ENCODE results near the gene THSD7A. TPM values are rescaled to one million over a fixed set of nuclear protein-coding genes. Genes with fewer than 3 reads are reported as not detected.

The THSD7A gene
- total RNA-seq, 1 donor from 2014 or later = 0.35 TPM

GRCh38 chr7:11760372-11760771 is 71.6 kb downstream of the THSD7A start:
- Mint-ChIP-seq H3K36me3 (ENCODE audit: low read depth) (no peaks in the 10 kb centered on the region), H3K4me3 (ENCODE audit: unreplicated experiment) (no peak overlapping the region), H3K27ac (ENCODE audit: unreplicated experiment) (no peak overlapping the region), H3K27me3 (ENCODE audit: low read depth) (peaks cover 5% of the 10 kb centered on the region), H3K9me3 (ENCODE audit: low read depth) (no peaks in the 10 kb centered on the region), H3K4me1 (ENCODE audit: low read depth) (no peaks in the 10 kb centered on the region)
- TF ChIP-seq CTCF (IDR thresholded peaks at IDR 0.05) = no peak
- no peak for DNase-seq (ENCODE audit: low spot score)

DNA sequence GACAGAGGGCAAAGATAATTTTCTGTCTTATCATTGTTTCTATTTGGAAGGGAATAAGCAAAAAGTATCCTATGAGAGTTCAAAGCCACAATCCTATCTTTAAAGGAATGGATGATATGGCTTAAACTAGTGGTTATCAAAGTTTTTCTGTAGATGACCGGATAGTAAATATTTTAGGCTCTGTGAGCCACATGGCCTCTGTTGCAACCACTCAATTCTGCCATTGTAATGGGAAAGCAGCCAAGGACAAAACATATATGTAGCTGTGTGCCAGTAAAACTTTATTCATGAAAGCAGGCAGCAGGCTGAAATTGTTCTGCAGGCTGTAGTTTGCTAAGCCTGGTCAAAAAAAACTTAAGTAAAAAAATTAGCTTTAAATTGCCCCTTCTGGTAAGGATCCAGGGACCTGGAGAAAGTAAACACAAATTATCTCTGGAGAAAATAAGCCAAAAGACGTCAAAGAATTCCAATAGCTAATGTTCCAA is 73.3 kb downstream of the THSD7A start:
- DNase-seq (ENCODE audit: low spot score) = no peak
- no peak overlapping the region for H3K27ac Mint-ChIP-seq (ENCODE audit: unreplicated experiment)
- no peak overlapping the region for H3K4me3 Mint-ChIP-seq (ENCODE audit: unreplicated experiment)
- H3K36me3 Mint-ChIP-seq (ENCODE audit: low read depth) = no peaks in the 10 kb centered on the region
- no peaks in the 10 kb centered on the region for H3K9me3 Mint-ChIP-seq (ENCODE audit: low read depth)
- peaks cover 6% of the 10 kb centered on the region for H3K27me3 Mint-ChIP-seq (ENCODE audit: low read depth)
- no peaks in the 10 kb centered on the region for H3K4me1 Mint-ChIP-seq (ENCODE audit: low read depth)
- no peak for TF ChIP-seq CTCF (IDR thresholded peaks at IDR 0.05)

DNA sequence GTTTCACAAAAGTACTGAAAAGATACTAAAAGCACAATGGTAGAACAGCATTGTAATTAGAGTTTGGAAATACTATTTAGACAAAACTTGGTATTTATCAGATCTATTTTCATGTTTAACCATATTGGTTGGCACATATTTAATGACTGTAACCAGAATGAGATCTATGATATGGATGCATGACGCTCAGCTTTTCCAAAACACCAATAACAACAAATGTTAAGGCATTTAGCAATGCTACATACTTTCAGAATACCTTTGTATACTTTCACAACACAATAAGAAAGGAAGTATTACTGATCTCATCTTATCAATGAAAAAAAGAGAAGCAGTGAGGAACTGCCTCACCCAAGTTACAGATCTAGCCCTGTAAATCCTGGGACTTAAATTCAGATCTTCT is 74.8 kb downstream of the THSD7A start:
- H3K27ac Mint-ChIP-seq (ENCODE audit: unreplicated experiment) = no peak overlapping the region
- DNase-seq (ENCODE audit: low spot score) = no peak
- H3K4me1 Mint-ChIP-seq (ENCODE audit: low read depth) = no peaks in the 10 kb centered on the region
- TF ChIP-seq CTCF (IDR thresholded peaks at IDR 0.05) = no peak
- no peaks in the 10 kb centered on the region for H3K36me3 Mint-ChIP-seq (ENCODE audit: low read depth)
- no peaks in the 10 kb centered on the region for H3K9me3 Mint-ChIP-seq (ENCODE audit: low read depth)
- no peak overlapping the region for H3K4me3 Mint-ChIP-seq (ENCODE audit: unreplicated experiment)
- H3K27me3 Mint-ChIP-seq (ENCODE audit: low read depth) = peaks cover 8% of the 10 kb centered on the region

GRCh38 chr7:11754933-11755332 is 77.1 kb downstream of the THSD7A start:
- TF ChIP-seq CTCF (IDR thresholded peaks at IDR 0.05) = no peak
- H3K27me3 Mint-ChIP-seq (ENCODE audit: low read depth) = peaks cover 8% of the 10 kb centered on the region
- DNase-seq (ENCODE audit: low spot score) = no peak
- H3K4me3 Mint-ChIP-seq (ENCODE audit: unreplicated experiment) = no peak overlapping the region
- H3K27ac Mint-ChIP-seq (ENCODE audit: unreplicated experiment) = no peak overlapping the region
- no peaks in the 10 kb centered on the region for H3K4me1 Mint-ChIP-seq (ENCODE audit: low read depth)
- no peaks in the 10 kb centered on the region for H3K9me3 Mint-ChIP-seq (ENCODE audit: low read depth)
- no peaks in the 10 kb centered on the region for H3K36me3 Mint-ChIP-seq (ENCODE audit: low read depth)

GRCh38 chr7:11754123-11754522 is 77.9 kb downstream of the THSD7A start:
- Mint-ChIP-seq H3K4me1 (ENCODE audit: low read depth) (no peaks in the 10 kb centered on the region), H3K27me3 (ENCODE audit: low read depth) (peaks cover 8% of the 10 kb centered on the region), H3K27ac (ENCODE audit: unreplicated experiment) (no peak overlapping the region), H3K9me3 (ENCODE audit: low read depth) (no peaks in the 10 kb centered on the region), H3K4me3 (ENCODE audit: unreplicated experiment) (no peak overlapping the region), H3K36me3 (ENCODE audit: low read depth) (no peaks in the 10 kb centered on the region)
- TF ChIP-seq CTCF (IDR thresholded peaks at IDR 0.05) = no peak
- DNase-seq (ENCODE audit: low spot score) = no peak

Data from chondrocyte (in vitro differentiated cells).